ENCODE data around the gene SERINC1. TPM values are rescaled to one million over a fixed set of nuclear protein-coding genes. Genes with fewer than 3 reads are reported as not detected.
"Not testable (repeated sequence)": the region's sequence is repeated elsewhere in the genome, so short reads cannot be mapped to it uniquely, and the experiment has no call there.

SERINC1 gene
- 59.3 TPM for polyA plus RNA-seq

- no peaks in the 10 kb centered on the region for H3K9me3 Mint-ChIP-seq
- no peaks in the 10 kb centered on the region for H3K27me3 Mint-ChIP-seq
- H3K36me3 Mint-ChIP-seq: peaks cover 6% of the 10 kb centered on the region
- peak within 1 kb of the TSS; percentile 97 to 100 (median 98) for H3K4me3 Mint-ChIP-seq
- peaks cover 26 to 38% (median 28%) of the 10 kb centered on the region in 3 donors for H3K4me1 Mint-ChIP-seq
- H3K27ac Mint-ChIP-seq: peak within 1 kb of the TSS; percentile 97 to 100 (median 98)
Measured at GRCh38 chr6:122471107-122472021, at the start of gene SERINC1. Gene SERINC1, minus strand, starts transcription at chr6:122471807. Its CDS starts 70 bp downstream, at chr6:122471737.

- Mint-ChIP-seq H3K4me3 (no peak overlapping the region), H3K27ac (peak overlapping the region in 1 of 3 donors; percentile 28), H3K4me1 (no peaks in the 10 kb centered on the region), H3K9me3 (peaks cover 1 to 11% (median 6%) of the 10 kb centered on the region in 3 donors), H3K27me3 (no peaks in the 10 kb centered on the region), H3K36me3 (peaks cover 5% of the 10 kb centered on the region)
Measured at GRCh38 chr6:122511193-122511924, 39.8 kb upstream of the SERINC1 start.

GRCh38 chr6:122505170-122505569 is 33.6 kb upstream of the SERINC1 start:
- H3K9me3 Mint-ChIP-seq: peaks cover 11 to 53% (median 23%) of the 10 kb centered on the region in 3 donors
- not testable (repeated sequence) for H3K27ac Mint-ChIP-seq, H3K4me3 Mint-ChIP-seq, H3K36me3 Mint-ChIP-seq, H3K27me3 Mint-ChIP-seq, H3K4me1 Mint-ChIP-seq

- Mint-ChIP-seq H3K4me3 (no peak overlapping the region), H3K36me3 (peaks cover 6% of the 10 kb centered on the region)
Measured at GRCh38 chr6:122501475-122501874, 29.9 kb upstream of the SERINC1 start.

GRCh38 chr6:122495612-122496011 is 24.0 kb upstream of the SERINC1 start:
- Mint-ChIP-seq H3K27me3 (no peaks in the 10 kb centered on the region), H3K36me3 (peaks cover 4% of the 10 kb centered on the region), H3K4me1 (peaks cover 5 to 8% (median 7%) of the 10 kb centered on the region in 3 donors), H3K4me3 (no peak overlapping the region), H3K9me3 (peaks cover 6 to 19% (median 11%) of the 10 kb centered on the region in 3 donors), H3K27ac (no peak overlapping the region)

More at GRCh38 chr6:122501475-122501874, 29.9 kb upstream of the SERINC1 start:
- H3K4me1 Mint-ChIP-seq: peaks cover 0 to 1% (median 0%) of the 10 kb centered on the region in 3 donors
- H3K27ac Mint-ChIP-seq: no peak overlapping the region
- H3K9me3 Mint-ChIP-seq: peaks cover 21 to 51% (median 22%) of the 10 kb centered on the region in 3 donors
- peaks cover 3% of the 10 kb centered on the region for H3K27me3 Mint-ChIP-seq

GRCh38 chr6:122494665-122495272 is 23.2 kb upstream of the SERINC1 start:
- Mint-ChIP-seq H3K27me3 (no peaks in the 10 kb centered on the region), H3K36me3 (peaks cover 4% of the 10 kb centered on the region), H3K4me3 (no peak overlapping the region), H3K27ac (no peak overlapping the region), H3K9me3 (peaks cover 6 to 17% (median 7%) of the 10 kb centered on the region in 3 donors), H3K4me1 (peaks cover 5 to 8% (median 7%) of the 10 kb centered on the region in 3 donors)

GRCh38 chr6:122491919-122492555 is 20.4 kb upstream of the SERINC1 start:
- no peak overlapping the region for H3K27ac Mint-ChIP-seq
- no peak overlapping the region for H3K4me3 Mint-ChIP-seq
- no peaks in the 10 kb centered on the region for H3K27me3 Mint-ChIP-seq
- peaks cover 5 to 8% (median 7%) of the 10 kb centered on the region in 3 donors for H3K4me1 Mint-ChIP-seq
- H3K36me3 Mint-ChIP-seq: no peaks in the 10 kb centered on the region
- peaks cover 0 to 10% (median 3%) of the 10 kb centered on the region in 3 donors for H3K9me3 Mint-ChIP-seq

- H3K36me3 Mint-ChIP-seq: no peaks in the 10 kb centered on the region
- H3K27ac Mint-ChIP-seq: no peak overlapping the region
- H3K27me3 Mint-ChIP-seq: no peaks in the 10 kb centered on the region
- no peak overlapping the region for H3K4me3 Mint-ChIP-seq
- H3K4me1 Mint-ChIP-seq: peaks cover 5 to 7% (median 6%) of the 10 kb centered on the region in 3 donors
- no peaks in the 10 kb centered on the region for H3K9me3 Mint-ChIP-seq
Measured at GRCh38 chr6:122490607-122491006, 19.0 kb upstream of the SERINC1 start.

DNA sequence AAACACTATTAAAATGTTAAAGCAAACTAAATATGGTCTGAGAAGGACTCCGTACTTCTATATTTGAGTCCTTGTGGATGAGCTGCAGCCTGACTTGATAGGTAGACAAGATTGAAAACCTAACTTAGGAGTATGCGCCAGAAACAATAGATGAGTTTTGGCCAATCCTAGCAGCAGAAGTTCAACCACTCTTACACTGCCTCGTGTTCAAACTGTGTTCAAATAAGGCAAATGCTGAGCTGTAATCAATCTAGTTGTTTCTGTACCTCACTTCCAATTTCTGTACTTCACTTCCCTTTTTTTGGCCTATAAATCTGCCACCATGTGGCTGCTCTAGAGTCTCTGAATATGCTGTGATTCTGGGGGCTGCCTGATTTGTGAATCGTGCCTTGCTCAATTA is 13.2 kb upstream of the SERINC1 start:
- Mint-ChIP-seq H3K27me3 (no peaks in the 10 kb centered on the region), H3K27ac (no peak overlapping the region), H3K9me3 (no peaks in the 10 kb centered on the region), H3K4me1 (peaks cover 4 to 6% (median 6%) of the 10 kb centered on the region in 3 donors), H3K36me3 (peaks cover 2% of the 10 kb centered on the region), H3K4me3 (no peak overlapping the region)

DNA sequence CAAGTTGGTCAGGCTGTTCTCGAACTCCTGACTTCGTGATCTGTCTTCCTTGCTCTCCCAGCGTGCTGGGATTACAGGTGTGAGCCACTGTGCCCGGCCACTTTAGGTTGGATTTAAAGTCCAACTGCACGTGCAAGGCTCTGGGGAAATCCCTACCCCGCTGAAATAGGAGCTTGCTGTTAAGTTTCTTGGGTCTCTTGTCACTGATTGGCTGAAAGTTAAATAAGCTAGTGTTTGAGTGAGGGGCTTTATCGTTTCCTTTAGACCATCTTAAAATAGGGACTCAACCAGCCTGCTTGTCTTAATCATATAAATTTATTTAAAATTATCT is 11.1 kb upstream of the SERINC1 start:
- no peak overlapping the region for H3K27ac Mint-ChIP-seq
- H3K4me3 Mint-ChIP-seq: no peak overlapping the region
- H3K9me3 Mint-ChIP-seq: no peaks in the 10 kb centered on the region
- no peaks in the 10 kb centered on the region for H3K27me3 Mint-ChIP-seq
- peaks cover 4 to 6% (median 6%) of the 10 kb centered on the region in 3 donors for H3K4me1 Mint-ChIP-seq
- peaks cover 2% of the 10 kb centered on the region for H3K36me3 Mint-ChIP-seq

GRCh38 chr6:122476131-122476530 is 4.5 kb upstream of the SERINC1 start:
- Mint-ChIP-seq H3K4me3 (no peak overlapping the region), H3K36me3 (no peaks in the 10 kb centered on the region), H3K9me3 (no peaks in the 10 kb centered on the region), H3K27ac (no peak overlapping the region), H3K27me3 (no peaks in the 10 kb centered on the region), H3K4me1 (peaks cover 0 to 6% (median 0%) of the 10 kb centered on the region in 3 donors)

DNA sequence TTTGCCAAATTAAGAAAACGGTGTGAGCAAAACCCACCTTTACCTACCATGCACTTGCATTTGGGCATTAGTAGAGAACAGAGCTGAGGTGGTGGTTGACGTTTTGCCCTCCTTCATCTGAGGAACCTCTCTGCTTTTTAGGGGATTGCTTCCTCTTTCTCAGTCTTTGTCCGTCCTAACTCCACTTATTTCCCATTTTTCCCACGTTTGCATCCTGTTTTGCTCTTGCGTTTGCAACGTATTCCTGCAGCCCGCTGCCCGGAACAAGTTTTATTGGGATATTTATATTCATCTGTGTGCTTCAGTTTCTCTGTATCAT is 374 bp upstream of the SERINC1 start:
- peaks cover 6% of the 10 kb centered on the region for H3K36me3 Mint-ChIP-seq
- no peaks in the 10 kb centered on the region for H3K27me3 Mint-ChIP-seq
- H3K9me3 Mint-ChIP-seq: no peaks in the 10 kb centered on the region
- peaks cover 23 to 34% (median 26%) of the 10 kb centered on the region in 3 donors for H3K4me1 Mint-ChIP-seq
- peak overlapping the region; percentile 97 to 100 (median 98) for H3K27ac Mint-ChIP-seq
- H3K4me3 Mint-ChIP-seq: peak overlapping the region; percentile 97 to 100 (median 98)

DNA sequence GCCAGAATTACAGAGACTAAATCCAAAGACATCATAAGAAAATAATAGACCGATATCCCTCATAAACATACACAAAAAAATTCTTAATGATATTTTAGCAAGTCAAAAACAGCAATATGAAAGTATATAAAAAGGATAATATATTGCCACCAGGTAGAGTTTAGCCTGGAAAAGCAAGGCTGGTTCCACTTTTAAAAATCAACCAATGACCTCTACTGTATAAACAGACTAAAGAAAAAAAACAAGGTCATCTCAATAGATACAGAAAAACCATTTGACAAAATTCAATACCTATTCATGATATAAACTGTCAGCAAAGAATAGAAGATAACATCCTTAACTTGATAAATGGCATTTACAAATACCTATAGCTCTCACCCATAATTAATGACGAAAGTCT is 9.7 kb downstream of the SERINC1 start:
- Mint-ChIP-seq H3K4me1 (peaks cover 35 to 71% (median 58%) of the 10 kb centered on the region in 3 donors), H3K36me3 (peaks cover 2% of the 10 kb centered on the region), H3K4me3 (no peak overlapping the region), H3K9me3 (no peaks in the 10 kb centered on the region), H3K27me3 (no peaks in the 10 kb centered on the region), H3K27ac (no peak overlapping the region)

GRCh38 chr6:122459865-122460416 is 11.7 kb downstream of the SERINC1 start:
- H3K27ac Mint-ChIP-seq, H3K36me3 Mint-ChIP-seq, H3K27me3 Mint-ChIP-seq, H3K9me3 Mint-ChIP-seq: not testable (repeated sequence)
- H3K4me1 Mint-ChIP-seq: peaks cover 33 to 69% (median 50%) of the 10 kb centered on the region in 3 donors
- peak overlapping the region in 1 of 4 donors; percentile 55 for H3K4me3 Mint-ChIP-seq
